ENCODE data around the gene C1QL4. TPM values are rescaled to one million over a fixed set of nuclear protein-coding genes. Genes with fewer than 3 reads are reported as not detected.

C1QL4 gene
- total and polyA plus RNA-seq, 2 donors (not counting 1 experiment from before 2014, with no cell fraction given), result not detected

GRCh38 chr12:49366652-49367380 is 29.8 kb upstream of the C1QL4 start:
- H2AFZ ChIP-seq (ENCODE audit: insufficient read depth, low read depth, low read length, poor library complexity, severe bottlenecking), result peak overlapping the region; percentile 98
- H3K4me3 ChIP-seq (ENCODE audit: control extremely low read depth in 1 of 5, extremely low read depth in 1 of 5, insufficient read depth in 1 of 5, low read depth in 2 of 5, low read length in 4 of 5), result peak overlapping the region; percentile 61 to 96 (median 80)
- H3K4me2 ChIP-seq (replicated peaks; ENCODE audit: low read depth, low read length, poor library complexity, severe bottlenecking), result peak overlapping the region; percentile 82
- no peaks in the 10 kb centered on the region for H4K20me1 ChIP-seq (ENCODE audit: control insufficient read depth, insufficient read depth, low read length, poor library complexity, severe bottlenecking)
- DNase-seq (peak; percentile 90), ATAC-seq (ENCODE audit: low read depth) (peak; percentile 78)
- peaks cover 46% of the 10 kb centered on the region for H3K4me1 Mint-ChIP-seq
- H3K9me3 ChIP-seq (ENCODE audit: control extremely low read depth in 1 of 3, control insufficient read depth in 2 of 3, insufficient read depth in 1 of 3, low read length in 2 of 3), result no peaks in the 10 kb centered on the region
- no peaks in the 10 kb centered on the region for H3K9me3 Mint-ChIP-seq (ENCODE audit: insufficient read depth)
- WGBS (ENCODE audit: insufficient coverage), result under 1% methylated on average over 97 of the region's 97 CpGs
- no peak for TF ChIP-seq EZH2 (IDR thresholded peaks at IDR 0.05; ENCODE audit: borderline replicate concordance, insufficient read depth, low read depth, low read length, poor library complexity, severe bottlenecking)
- peak; percentile 44 for TF ChIP-seq CTCF (IDR thresholded peaks at IDR 0.05)
- peak overlapping the region; percentile 98 for H3K27ac Mint-ChIP-seq
- peaks cover 33 to 39% of the 10 kb centered on the region in 2 donors for H3K4me1 ChIP-seq (ENCODE audit: control insufficient read depth in 2 of 2, insufficient read depth in 2 of 2, low read length in 2 of 2)
- POLR2A ChIA-PET, result interaction anchor here (0.5 to 2.0 kb wide), 13 partner anchors 8 to 409 kb away, joined by 3 to 9 read pairs (median 5); partner anchors contain the start of genes ARF3, C1QL4, DNAJC22 and TMBIM6
- peaks cover 11% of the 10 kb centered on the region for H3K79me2 ChIP-seq (ENCODE audit: control insufficient read depth, insufficient read depth, low read length)
- CTCF ChIA-PET, result interaction anchor here (0.5 to 22.4 kb wide), 21 partner anchors 9 to 744 kb away, joined by 3 to 729 read pairs (median 3); partner anchors contain the start of genes DNAJC22, PRPF40B, RHEBL1 and TMBIM6
- peak overlapping the region; percentile 87 for H3K4me3 Mint-ChIP-seq
- H3K36me3 ChIP-seq (replicated peaks in 1 of 2; ENCODE audit: control extremely low read depth in 1 of 2, control insufficient read depth in 1 of 2, extremely low read depth in 1 of 2, insufficient read depth in 2 of 2, low read length in 1 of 2), result no peaks in the 10 kb centered on the region
- H3K27ac ChIP-seq (ENCODE audit: low read length in 2 of 2), result peak overlapping the region; percentile 90 to 91
- H3K27me3 ChIP-seq (replicated peaks in 1 of 4; ENCODE audit: control extremely low read depth in 1 of 4, control insufficient read depth in 3 of 4, insufficient read depth in 4 of 4, low read length in 3 of 4), result no peaks in the 10 kb centered on the region
- intact Hi-C loops (cut with micrococcal nuclease), result loop anchor here (1.0 to 5.0 kb wide), 5 partner anchors 44 to 476 kb away; partner anchors contain the start of genes BCDIN3D, PRKAG1, PRPF40B and TROAP
- peak overlapping the region; percentile 93 for H3K9ac ChIP-seq (ENCODE audit: low read length)
- no peaks in the 10 kb centered on the region for H3K27me3 Mint-ChIP-seq
